GM12878 (cell line): ENCODE results near the gene BICD1. TPM values are rescaled to one million over a fixed set of nuclear protein-coding genes. Genes with fewer than 3 reads are reported as not detected.

ENCODE experiments used
- BHLHE40 ChIP-seq, 2 experiments: fragments of 450-650 bp in 1 of 2; IDR thresholded peaks; 2 replicates each; pipeline ENCODE4 v1.6.1; 2011 to 2017; ENCODE audit warnings: low read depth in 2 of 2, borderline replicate concordance in 1 of 2, improper control_type of control experiment in 1 of 2, low read length in 1 of 2, mild to moderate bottlenecking in 1 of 2
- CBX5 ChIP-seq: sonication (generic); IDR thresholded peaks from 2 replicates; pipeline ENCODE4 v1.6.1; 2016; ENCODE audit warnings: low read depth, moderate library complexity, mild to moderate bottlenecking, inconsistent platforms
- CTCF ChIP-seq, 3 experiments: IDR thresholded peaks in 2 of 3; conservative IDR thresholded peaks in 1 of 3; 2 replicates each; pipeline ENCODE4 v1.5.1; 2011; ENCODE audit warnings: low read depth in 3 of 3, low read length in 3 of 3, mild to moderate bottlenecking in 3 of 3, control low read depth in 2 of 3, moderate library complexity in 2 of 3, inconsistent platforms in 1 of 3, mixed read lengths in 1 of 3; ENCODE audit not compliant: control insufficient read depth in 2 of 3, insufficient read depth in 1 of 3; ENCODE audit errors: extremely low read depth in 1 of 3
- CUX1 ChIP-seq: IDR thresholded peaks from 2 replicates; pipeline ENCODE4 v1.6.1; 2012; ENCODE audit warnings: improper control_type of control experiment, low read depth, low read length; ENCODE audit not compliant: insufficient replicate concordance
- FOXM1 ChIP-seq: IDR thresholded peaks from 2 replicates; pipeline ENCODE4 v1.6.1; 2012; ENCODE audit warnings: low read depth, mild to moderate bottlenecking, inconsistent platforms, low read length, moderate library complexity
- LARP7 ChIP-seq: fragments of 450-650 bp; IDR thresholded peaks from 2 replicates; pipeline ENCODE4 v1.6.1; 2017; ENCODE audit warnings: mild to moderate bottlenecking
- MXI1 ChIP-seq: fragments of 150-350 bp; IDR thresholded peaks from 2 replicates; pipeline ENCODE4 v1.6.1; 2011; ENCODE audit warnings: low read depth, mild to moderate bottlenecking, inconsistent platforms, low read length, improper control_type of control experiment
- POU2F2 ChIP-seq: IDR thresholded peaks from 3 replicates; pipeline ENCODE4 v1.6.1; 2011; ENCODE audit warnings: low read depth, mild to moderate bottlenecking, low read length, borderline replicate concordance
- SMAD5 ChIP-seq: IDR thresholded peaks from 2 replicates; pipeline ENCODE4 v1.6.1; 2016; ENCODE audit warnings: antibody characterized with exemption, low read depth
- SMARCA5 ChIP-seq: fragments of 450-650 bp; IDR thresholded peaks from 2 replicates; pipeline ENCODE4 v1.6.1; 2017; ENCODE audit warnings: mild to moderate bottlenecking
- SMC3 ChIP-seq: IDR thresholded peaks from 2 replicates; pipeline ENCODE4 v1.6.1; 2011; ENCODE audit warnings: low read length, improper control_type of control experiment, borderline replicate concordance
- SREBF1 ChIP-seq: IDR thresholded peaks from 2 replicates; pipeline ENCODE4 v1.6.1; 2012; ENCODE audit warnings: mild to moderate bottlenecking, low read length
- STAT3 ChIP-seq: IDR thresholded peaks from 2 replicates; pipeline ENCODE4 v1.6.1; 2011; ENCODE audit warnings: low read depth, low read length, improper control_type of control experiment
- WRNIP1 ChIP-seq: IDR thresholded peaks from 2 replicates; pipeline ENCODE4 v1.6.1; 2011; ENCODE audit warnings: low read depth, low read length, improper control_type of control experiment, borderline replicate concordance
- ZBED1 ChIP-seq: IDR thresholded peaks from 2 replicates; pipeline ENCODE4 v1.6.1; 2016; ENCODE audit warnings: borderline replicate concordance
- ZNF622 ChIP-seq: fragments of 450-650 bp; IDR thresholded peaks from 2 replicates; pipeline ENCODE4 v1.6.1; 2017; ENCODE audit warnings: mild to moderate bottlenecking, inconsistent platforms
- polyA plus RNA-seq, 11 experiments: library from polyadenylated mRNA; depleted of rRNA in 4 of 11; unstranded in 6 of 11; stranded (reverse) in 5 of 11; fragments of >200 nt; fragmentation: Nextera tagmentation in 4 of 11; fragmentation: Illumina TruSeq in 1 of 11; extraction: Ambion mirVana in 4 of 11; extraction: Trizol in 1 of 11; gene quantifications; 1 replicate in 1 of 11; 2 replicates in 10 of 11; pipeline versions ENCODE4 v1.2.1 to v1.2.3, GENCODE V29; 2011 to 2016; ENCODE audit warnings: inconsistent platforms in 2 of 11, missing spikeins in 2 of 11, low read depth in 1 of 11
- total RNA-seq, 4 experiments: library from RNA; depleted of rRNA in 3 of 4; stranded (reverse); fragments of >200 nt in 3 of 4; fragmentation: Illumina TruSeq in 1 of 4; extraction: Trizol in 1 of 4; gene quantifications; 2 replicates each; pipeline versions ENCODE4 v1.2.1 to v1.2.3, GENCODE V29; 2013 to 2021
- TF ChIP-seq, protein P1 (sequence below): fragments of 450-650 bp; IDR thresholded peaks from 2 replicates; pipeline ENCODE4 v1.6.1; 2017; ENCODE audit warnings: mild to moderate bottlenecking, moderate library complexity

The BICD1 gene
- total and polyA plus RNA-seq, 10 of the 15 experiments (the other 5 are each of a cell fraction or from before 2014, with no cell fraction given) = 4.7 to 32.5 (median 14.4) TPM

DNA sequence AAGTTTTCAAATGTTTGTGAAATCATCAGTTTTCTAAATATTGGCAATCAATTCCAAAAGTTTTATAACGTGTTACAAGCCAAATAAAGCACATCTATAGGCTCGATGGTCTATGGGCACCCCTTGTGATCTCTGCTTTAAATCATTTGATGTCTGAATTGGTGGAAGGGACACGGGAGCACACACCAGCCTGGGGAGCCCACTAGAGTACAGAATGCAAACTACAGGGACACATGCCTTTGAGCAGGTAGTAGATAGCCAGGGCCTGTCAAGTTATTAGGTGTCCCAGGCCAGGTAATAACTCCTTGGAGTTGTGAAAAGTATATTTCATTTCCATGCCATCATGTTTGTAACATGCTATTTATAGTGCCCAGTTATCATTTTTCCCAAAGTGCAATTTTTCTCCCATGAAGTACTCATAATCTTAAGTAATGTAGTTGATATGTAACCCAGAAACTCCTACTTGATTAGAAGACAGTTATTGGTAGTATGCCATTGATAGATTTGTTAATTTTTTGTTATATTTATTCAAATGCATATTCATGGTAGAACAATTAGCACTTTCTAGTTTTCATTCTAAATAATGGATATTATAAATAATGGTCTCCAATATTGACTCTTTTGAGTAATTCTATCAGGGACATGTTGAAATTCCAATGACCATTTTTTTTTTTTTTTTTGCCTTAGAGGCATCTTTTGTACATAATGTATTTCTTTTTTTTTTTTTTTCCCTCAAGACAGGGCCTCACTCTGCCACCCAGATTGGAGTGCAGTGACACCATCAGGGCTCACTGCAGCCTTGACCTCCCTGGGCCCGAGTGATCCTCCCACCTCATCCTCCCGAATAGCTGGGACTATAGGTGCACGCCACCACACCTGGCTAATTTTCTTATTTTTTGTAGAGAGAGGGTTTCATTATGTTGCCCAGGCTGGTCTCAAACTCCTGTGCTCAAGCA, 195.8 kb downstream of the BICD1 start (continued):
- TF ChIP-seq, protein P1, sequence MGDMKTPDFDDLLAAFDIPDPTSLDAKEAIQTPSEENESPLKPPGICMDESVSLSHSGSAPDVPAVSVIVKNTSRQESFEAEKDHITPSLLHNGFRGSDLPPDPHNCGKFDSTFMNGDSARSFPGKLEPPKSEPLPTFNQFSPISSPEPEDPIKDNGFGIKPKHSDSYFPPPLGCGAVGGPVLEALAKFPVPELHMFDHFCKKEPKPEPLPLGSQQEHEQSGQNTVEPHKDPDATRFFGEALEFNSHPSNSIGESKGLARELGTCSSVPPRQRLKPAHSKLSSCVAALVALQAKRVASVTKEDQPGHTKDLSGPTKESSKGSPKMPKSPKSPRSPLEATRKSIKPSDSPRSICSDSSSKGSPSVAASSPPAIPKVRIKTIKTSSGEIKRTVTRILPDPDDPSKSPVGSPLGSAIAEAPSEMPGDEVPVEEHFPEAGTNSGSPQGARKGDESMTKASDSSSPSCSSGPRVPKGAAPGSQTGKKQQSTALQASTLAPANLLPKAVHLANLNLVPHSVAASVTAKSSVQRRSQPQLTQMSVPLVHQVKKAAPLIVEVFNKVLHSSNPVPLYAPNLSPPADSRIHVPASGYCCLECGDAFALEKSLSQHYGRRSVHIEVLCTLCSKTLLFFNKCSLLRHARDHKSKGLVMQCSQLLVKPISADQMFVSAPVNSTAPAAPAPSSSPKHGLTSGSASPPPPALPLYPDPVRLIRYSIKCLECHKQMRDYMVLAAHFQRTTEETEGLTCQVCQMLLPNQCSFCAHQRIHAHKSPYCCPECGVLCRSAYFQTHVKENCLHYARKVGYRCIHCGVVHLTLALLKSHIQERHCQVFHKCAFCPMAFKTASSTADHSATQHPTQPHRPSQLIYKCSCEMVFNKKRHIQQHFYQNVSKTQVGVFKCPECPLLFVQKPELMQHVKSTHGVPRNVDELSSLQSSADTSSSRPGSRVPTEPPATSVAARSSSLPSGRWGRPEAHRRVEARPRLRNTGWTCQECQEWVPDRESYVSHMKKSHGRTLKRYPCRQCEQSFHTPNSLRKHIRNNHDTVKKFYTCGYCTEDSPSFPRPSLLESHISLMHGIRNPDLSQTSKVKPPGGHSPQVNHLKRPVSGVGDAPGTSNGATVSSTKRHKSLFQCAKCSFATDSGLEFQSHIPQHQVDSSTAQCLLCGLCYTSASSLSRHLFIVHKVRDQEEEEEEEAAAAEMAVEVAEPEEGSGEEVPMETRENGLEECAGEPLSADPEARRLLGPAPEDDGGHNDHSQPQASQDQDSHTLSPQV = peak; percentile 52; the same call in 1 of the 2 replicates
- no peak for TF ChIP-seq FOXM1
- TF ChIP-seq SMAD5 = no peak
- no peak for TF ChIP-seq ZNF622
- TF ChIP-seq STAT3 = no peak
- TF ChIP-seq SMC3 = peak; percentile 84
- no peak for TF ChIP-seq MXI1
- 0 out of 3 replicates have a peak, but pooled peaks have one; percentile 21 for TF ChIP-seq POU2F2
- TF ChIP-seq SMARCA5 = peak; percentile 44; the same call in 1 of the 2 replicates
- no peak for TF ChIP-seq SREBF1
- TF ChIP-seq BHLHE40 (IDR thresholded peaks at IDR 0.05; ENCODE audit: borderline replicate concordance in 1 of 2, low read depth in 2 of 2, low read length in 1 of 2) = 0 out of 4 replicates have a peak, but pooled peaks of 1 of the 2 experiments have one; percentile 26
- no peak for TF ChIP-seq LARP7
- no peak for TF ChIP-seq WRNIP1
- TF ChIP-seq CUX1 = peak; percentile 22
- peak; percentile 64; the same call in 1 of the 2 replicates for TF ChIP-seq CBX5
- no peak for TF ChIP-seq ZBED1
- TF ChIP-seq CTCF (IDR thresholded peaks at IDR 0.05 in 2 of 3, conservative IDR thresholded peaks at IDR 0.05 in 1 of 3; ENCODE audit: control insufficient read depth in 2 of 3, extremely low read depth in 1 of 3, insufficient read depth in 1 of 3, low read depth in 3 of 3, low read length in 3 of 3) = peak; percentile 90 to 91 (median 91)
